OCI-LY7 (cell line): Measurements from ENCODE around the gene HEPHL1.

ENCODE experiments used
- CTCF ChIP-seq: fragments of 200-600 bp; sonication (generic); conservative IDR thresholded peaks from 2 replicates; pipeline ENCODE4 v1.5.1; 2014; ENCODE audit warnings: mild to moderate bottlenecking, antibody characterized with exemption, low read length, moderate library complexity, mixed read lengths
- EZH2phosphoT487 ChIP-seq: fragments of 200-600 bp; sonication (generic); IDR thresholded peaks from 2 replicates; pipeline ENCODE4 v1.6.1; 2018; ENCODE audit warnings: low read depth, borderline replicate concordance, mild to moderate bottlenecking, mixed run types, antibody characterized with exemption, low read length, moderate library complexity, mixed read lengths

- TF ChIP-seq CTCF (no peak), EZH2phosphoT487 (no peak)
Measured at GRCh38 chr11:94091091-94091490, 69.9 kb downstream of the HEPHL1 start.
